Measurements from ENCODE around the gene MRPL36. TPM values are rescaled to one million over a fixed set of nuclear protein-coding genes. Genes with fewer than 3 reads are reported as not detected.

The MRPL36 gene
- total RNA-seq: 10 to 100 TPM; 42.6 to 56.1 (median 46.2) TPM

GRCh38 chr5:1799602-1800471 is at the start of gene MRPL36:
MRPL36 (minus strand) TSS chr5:1799837; CDS start chr5:1798935, 902 bp downstream.
- intact Hi-C loops (cut with DNase I): loop anchor here (10.0 kb wide), 1 partner anchor 455 kb away; the partner anchor contains the start of gene CLPTM1L
- TF ChIP-seq POLR2A (IDR thresholded peaks at IDR 0.05; ENCODE audit: low read depth) (peak; percentile 46), POLR2AphosphoS5 (IDR thresholded peaks at IDR 0.05) (peak; percentile 93 to 94), EP300 (IDR thresholded peaks at IDR 0.05) (no peak), CTCF (IDR thresholded peaks at IDR 0.05) (no peak)
- Histone ChIP-seq H3K4me1 (peaks cover 25 to 64% (median 48%) of the 10 kb centered on the region in 4 donors), H3K9me3 (no peaks in the 10 kb centered on the region), H3K27ac (replicated peaks in 1 of 4) (peak within 1 kb of the TSS; percentile 80 to 87 (median 82)), H3K27me3 (no peaks in the 10 kb centered on the region), H3K36me3 (peaks cover 22 to 52% (median 43%) of the 10 kb centered on the region in 4 donors), H3K4me3 (peak within 1 kb of the TSS; percentile 74 to 86 (median 82))
- WGBS: 8% methylated on average over 38 of the region's 68 CpGs
- DNase-seq (ENCODE audit: extremely low spot score): peak; percentile 98

DNA sequence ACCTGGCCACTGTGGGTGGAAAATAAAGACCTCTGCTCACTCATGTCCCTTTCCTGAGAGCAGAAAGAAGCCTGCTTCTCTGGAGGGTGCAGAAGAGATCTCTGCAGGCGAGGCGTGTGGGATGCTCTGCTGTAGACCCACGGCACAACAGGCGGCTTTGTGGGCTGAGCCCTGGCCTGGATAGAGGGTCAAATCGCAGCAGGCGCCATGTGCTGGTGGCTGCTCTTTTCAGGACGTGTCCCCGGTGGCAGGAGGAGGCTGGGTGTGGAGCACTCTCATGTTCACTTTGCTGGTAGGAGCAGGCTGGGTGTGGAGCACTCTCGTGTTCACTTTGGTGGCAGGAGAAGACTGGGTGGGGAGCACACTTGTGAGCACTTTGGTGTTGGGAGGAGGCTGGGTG is 48.0 kb upstream of the MRPL36 start:
- TF ChIP-seq POLR2AphosphoS5 (IDR thresholded peaks at IDR 0.05): no peak
- TF ChIP-seq EP300 (IDR thresholded peaks at IDR 0.05): no peak
- no peak for TF ChIP-seq POLR2A (IDR thresholded peaks at IDR 0.05; ENCODE audit: low read depth)
- TF ChIP-seq CTCF (IDR thresholded peaks at IDR 0.05): no peak
- intact Hi-C loops (cut with DNase I): no loop called here
- Histone ChIP-seq H3K27me3 (peaks cover 0 to 85% (median 2%) of the 10 kb centered on the region in 4 donors), H3K9me3 (no peaks in the 10 kb centered on the region), H3K4me3 (no peak overlapping the region), H3K4me1 (peaks cover 0 to 11% (median 4%) of the 10 kb centered on the region in 4 donors), H3K36me3 (no peaks in the 10 kb centered on the region), H3K27ac (replicated peaks in 1 of 4) (no peak overlapping the region)
- WGBS: 78% methylated on average over 9 of the region's 9 CpGs
- no peak for DNase-seq (ENCODE audit: extremely low spot score)

DNA sequence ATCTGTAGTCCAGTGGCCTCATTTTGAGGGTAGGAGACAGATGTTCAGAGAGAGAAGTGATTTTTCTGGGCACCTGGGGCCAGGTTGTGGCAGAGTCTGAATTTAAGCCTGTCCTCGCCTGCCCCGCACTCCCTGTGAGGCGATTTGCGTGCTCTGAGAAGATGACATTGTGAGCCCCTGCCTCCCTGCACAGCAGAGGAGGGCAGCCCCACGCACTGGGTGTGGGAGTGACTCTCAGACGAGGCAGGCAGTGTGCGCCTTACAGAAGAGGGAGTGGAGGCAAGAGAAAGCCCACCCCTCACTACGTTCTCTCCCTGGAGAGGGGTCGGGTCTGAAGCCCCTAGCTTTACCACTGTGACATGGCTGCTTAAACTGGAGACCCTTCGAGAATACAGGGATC is 47.4 kb upstream of the MRPL36 start:
- no peaks in the 10 kb centered on the region for H3K9me3 ChIP-seq
- WGBS: 81% methylated on average over 8 of the region's 10 CpGs
- H3K4me1 ChIP-seq: peaks cover 0 to 11% (median 4%) of the 10 kb centered on the region in 4 donors
- TF ChIP-seq POLR2AphosphoS5 (IDR thresholded peaks at IDR 0.05): no peak
- no peak for TF ChIP-seq CTCF (IDR thresholded peaks at IDR 0.05)
- no peak for TF ChIP-seq POLR2A (IDR thresholded peaks at IDR 0.05; ENCODE audit: low read depth)
- TF ChIP-seq EP300 (IDR thresholded peaks at IDR 0.05): no peak
- peaks cover 0 to 84% (median 2%) of the 10 kb centered on the region in 4 donors for H3K27me3 ChIP-seq
- intact Hi-C loops (cut with DNase I): no loop called here
- DNase-seq (ENCODE audit: extremely low spot score): no peak
- H3K36me3 ChIP-seq: no peaks in the 10 kb centered on the region
- no peak overlapping the region for H3K27ac ChIP-seq (replicated peaks in 1 of 4)
- H3K4me3 ChIP-seq: no peak overlapping the region

GRCh38 chr5:1846583-1846982 is 46.9 kb upstream of the MRPL36 start:
- H3K27me3 ChIP-seq: peaks cover 0 to 82% (median 2%) of the 10 kb centered on the region in 4 donors
- intact Hi-C loops (cut with DNase I): no loop called here
- TF ChIP-seq POLR2AphosphoS5 (IDR thresholded peaks at IDR 0.05) (no peak), EP300 (IDR thresholded peaks at IDR 0.05) (no peak), CTCF (IDR thresholded peaks at IDR 0.05) (no peak), POLR2A (IDR thresholded peaks at IDR 0.05; ENCODE audit: low read depth) (no peak)
- no peaks in the 10 kb centered on the region for H3K36me3 ChIP-seq
- H3K9me3 ChIP-seq: no peaks in the 10 kb centered on the region
- DNase-seq (ENCODE audit: extremely low spot score): no peak
- no peak overlapping the region for H3K27ac ChIP-seq (replicated peaks in 1 of 4)
- WGBS: 89% methylated on average over 11 of the region's 13 CpGs
- H3K4me1 ChIP-seq: peaks cover 0 to 8% (median 3%) of the 10 kb centered on the region in 4 donors
- H3K4me3 ChIP-seq: no peak overlapping the region

All from esophagus muscularis mucosa (tissue), 4 donors.